ENCODE measurements around the gene DBI.

DNA sequence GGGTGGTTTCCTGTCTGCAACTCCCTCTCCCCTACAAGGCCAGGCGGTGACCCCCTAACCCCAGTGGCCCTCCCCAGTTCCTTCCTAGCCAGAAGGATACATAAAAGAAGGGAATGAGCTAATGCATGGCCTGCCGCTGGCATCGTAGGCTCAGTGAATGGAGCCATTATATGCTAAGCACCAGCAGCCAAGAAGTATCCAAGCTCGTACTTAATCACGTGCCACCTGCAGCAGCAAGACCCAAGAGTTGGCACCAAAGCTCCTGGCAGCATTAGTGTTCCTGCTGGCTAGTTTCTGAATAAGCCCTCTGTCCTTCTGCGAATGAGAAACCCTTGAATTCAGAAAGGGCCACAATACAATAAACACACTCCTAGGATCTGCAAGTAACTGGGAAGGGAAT is 4.3 kb downstream of the DBI start:
- no peak for TF ChIP-seq POLR2A (IDR thresholded peaks at IDR 0.05)
- TF ChIP-seq, protein P1, sequence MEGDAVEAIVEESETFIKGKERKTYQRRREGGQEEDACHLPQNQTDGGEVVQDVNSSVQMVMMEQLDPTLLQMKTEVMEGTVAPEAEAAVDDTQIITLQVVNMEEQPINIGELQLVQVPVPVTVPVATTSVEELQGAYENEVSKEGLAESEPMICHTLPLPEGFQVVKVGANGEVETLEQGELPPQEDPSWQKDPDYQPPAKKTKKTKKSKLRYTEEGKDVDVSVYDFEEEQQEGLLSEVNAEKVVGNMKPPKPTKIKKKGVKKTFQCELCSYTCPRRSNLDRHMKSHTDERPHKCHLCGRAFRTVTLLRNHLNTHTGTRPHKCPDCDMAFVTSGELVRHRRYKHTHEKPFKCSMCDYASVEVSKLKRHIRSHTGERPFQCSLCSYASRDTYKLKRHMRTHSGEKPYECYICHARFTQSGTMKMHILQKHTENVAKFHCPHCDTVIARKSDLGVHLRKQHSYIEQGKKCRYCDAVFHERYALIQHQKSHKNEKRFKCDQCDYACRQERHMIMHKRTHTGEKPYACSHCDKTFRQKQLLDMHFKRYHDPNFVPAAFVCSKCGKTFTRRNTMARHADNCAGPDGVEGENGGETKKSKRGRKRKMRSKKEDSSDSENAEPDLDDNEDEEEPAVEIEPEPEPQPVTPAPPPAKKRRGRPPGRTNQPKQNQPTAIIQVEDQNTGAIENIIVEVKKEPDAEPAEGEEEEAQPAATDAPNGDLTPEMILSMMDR (IDR thresholded peaks at IDR 0.05), result no peak

All from thyroid gland (tissue), 4 donors.